A549 (cell line): ENCODE results near the gene FNBP1L. TPM values are rescaled to one million over a fixed set of nuclear protein-coding genes. Genes with fewer than 3 reads are reported as not detected.
"Not testable (repeated sequence)": the region's sequence is repeated elsewhere in the genome, so short reads cannot be mapped to it uniquely, and the experiment has no call there.

Experiments
- ATAC-seq, 2 experiments: fragments of 200-7000 bp in 1 of 2; fragments of >200 bp in 1 of 2; cut with Nextera tagmentation in 1 of 2; cut with Tn5 transposase in 1 of 2; 3 replicates each; pipeline versions ENCODE4 v1.8.0 to v1.9.1; 2018 to 2020; ENCODE audit warnings: mild to moderate bottlenecking in 1 of 2, moderate library complexity in 1 of 2
- CTCF ChIA-PET: fragments of 300-600 bp; sonication (Branson Sonifier 250); formaldehyde crosslinking; extraction: SDS; loops from one replicate; lab custom pipeline; 2021; ENCODE audit warnings: antibody characterized with exemption, inconsistent platforms; lab: Yijun Ruan, JAX
- POLR2A ChIA-PET: fragments of 350-600 bp; formaldehyde crosslinking; extraction: SDS; loops from one replicate; lab custom pipeline; 2021; ENCODE audit warnings: antibody characterized with exemption, inconsistent platforms; lab: Yijun Ruan, JAX
- DNase-seq, 2 experiments: peaks; one replicate each; pipeline versions ENCODE4 v3.0.0 to v3.0.0-alpha.2; 2011 to 2016; ENCODE audit warnings: low read depth in 1 of 2, low spot score in 1 of 2
- FAIRE-seq: peaks from 2 replicates; lab custom pipeline; 2011; peaks lifted over from hg19 to GRCh38; lab: Jason Lieb, UNC
- H3K27ac ChIP-seq, 2 experiments: fragments of >200 bp; sonication (Bioruptor Twin); formaldehyde crosslinking; 3 replicates each; pipeline ENCODE4 v1.5.1; 2016 to 2017
- H3K4me1 ChIP-seq: fragments of >200 bp; sonication (Bioruptor Twin); formaldehyde crosslinking; 3 replicates; pipeline ENCODE4 v1.6.1; 2016
- H3K4me2 ChIP-seq: fragments of >200 bp; sonication (Bioruptor Twin); formaldehyde crosslinking; 3 replicates; pipeline ENCODE4 v1.6.1; 2016
- H3K4me3 ChIP-seq: fragments of >200 bp; sonication (Bioruptor Twin); formaldehyde crosslinking; 3 replicates; pipeline ENCODE4 v1.5.1; 2016
- H3K9me3 ChIP-seq: fragments of >200 bp; sonication (Bioruptor Twin); formaldehyde crosslinking; 3 replicates; pipeline ENCODE4 v1.6.1; 2016
- FOSB ChIP-seq: fragments of 250-450 bp; sonication (Bioruptor Pico); IDR thresholded peaks from 2 replicates; pipeline ENCODE4 v1.5.0; 2020; ENCODE audit warnings: mild to moderate bottlenecking, moderate library complexity
- FOXS1 ChIP-seq: fragments of 250-450 bp; sonication (Bioruptor Pico); IDR thresholded peaks from 2 replicates; pipeline ENCODE4 v1.5.0; 2020; ENCODE audit warnings: mild to moderate bottlenecking, moderate library complexity
- HEYL ChIP-seq: fragments of 250-450 bp; sonication (Bioruptor Pico); IDR thresholded peaks from 2 replicates; pipeline ENCODE4 v1.8.0; 2021; ENCODE audit warnings: mild to moderate bottlenecking, moderate library complexity
- HOXA7 ChIP-seq: fragments of 250-450 bp; sonication (Bioruptor Pico); IDR thresholded peaks from 2 replicates; pipeline ENCODE4 v1.5.0; 2020; ENCODE audit warnings: mild to moderate bottlenecking, moderate library complexity
- HOXB5 ChIP-seq: fragments of 250-450 bp; sonication (Bioruptor Pico); IDR thresholded peaks from 2 replicates; pipeline ENCODE4 v1.5.0; 2020; ENCODE audit warnings: mild to moderate bottlenecking, moderate library complexity
- JUNB ChIP-seq: fragments of >200 bp; sonication (Bioruptor Twin); formaldehyde crosslinking; IDR thresholded peaks from 2 replicates; pipeline ENCODE4 v1.6.1; 2016
- KDM1A ChIP-seq: fragments of 200-600 bp; sonication (generic); IDR thresholded peaks from 2 replicates; pipeline ENCODE4 v1.6.1; 2016; ENCODE audit warnings: low read depth, mild to moderate bottlenecking
- MAFK ChIP-seq: fragments of 450-650 bp; IDR thresholded peaks from 2 replicates; pipeline ENCODE4 v1.6.1; 2014; ENCODE audit not compliant: partially characterized antibody
- MYC ChIP-seq: IDR thresholded peaks from 2 replicates; pipeline ENCODE4 v1.6.1; 2012; ENCODE audit warnings: mild to moderate bottlenecking, inconsistent platforms, low read length, improper control_type of control experiment, borderline replicate concordance
- NPAS2 ChIP-seq: fragments of 250-450 bp; sonication (Bioruptor Pico); IDR thresholded peaks from 2 replicates; pipeline ENCODE4 v1.8.0; 2022; ENCODE audit warnings: mild to moderate bottlenecking, moderate library complexity, borderline replicate concordance
- POLR2AphosphoS2 ChIP-seq: conservative IDR thresholded peaks from 2 replicates; pipeline ENCODE4 v1.6.1; 2012; ENCODE audit warnings: low read length, improper control_type of control experiment, inconsistent platforms
- RARB ChIP-seq: fragments of 250-450 bp; sonication (Bioruptor Pico); IDR thresholded peaks from 2 replicates; pipeline ENCODE4 v1.8.0; 2021; ENCODE audit warnings: mild to moderate bottlenecking, moderate library complexity
- RCOR1 ChIP-seq: fragments of 150-350 bp; IDR thresholded peaks from 2 replicates; pipeline ENCODE4 v1.6.1; 2014; ENCODE audit warnings: antibody characterized with exemption, low read length, low read depth
- REST ChIP-seq: fragments of 200-600 bp; sonication (generic); IDR thresholded peaks from 2 replicates; pipeline ENCODE4 v1.6.1; 2016; ENCODE audit warnings: antibody characterized with exemption, mild to moderate bottlenecking, moderate library complexity
- TFCP2L1 ChIP-seq: fragments of 250-450 bp; sonication (Bioruptor Pico); IDR thresholded peaks from 2 replicates; pipeline ENCODE4 v1.5.0; 2021; ENCODE audit warnings: mild to moderate bottlenecking
- TP53 ChIP-seq: fragments of 250-450 bp; sonication (Bioruptor Pico); IDR thresholded peaks from 2 replicates; pipeline ENCODE4 v1.5.0; 2021; ENCODE audit warnings: mild to moderate bottlenecking, moderate library complexity
- ZNF302 ChIP-seq: fragments of 250-450 bp; sonication (Bioruptor Pico); IDR thresholded peaks from 2 replicates; pipeline ENCODE4 v1.9.0; 2021; ENCODE audit warnings: inconsistent platforms, mild to moderate bottlenecking, moderate library complexity
- WGBS: methylation state at CpG from one replicate; pipeline ENCODE4 v1.1.6; 2017; ENCODE audit errors: missing lambda C conversion rate; 5-methylcytosine and 5-hydroxymethylcytosine counted together
- polyA plus RNA-seq, 4 experiments: library from polyadenylated mRNA; depleted of rRNA in 3 of 4; stranded (reverse); fragments of >200 nt; fragmentation: RNase III in 1 of 4; extraction: RNeasy Plus Mini Kit Qiagen cat#74134 plus additional on column Dnase treatment in 1 of 4; gene quantifications; 2 replicates in 3 of 4; 3 replicates in 1 of 4; pipeline ENCODE4 v1.2.3, GENCODE V29; 2011 to 2017
- TF ChIP-seq, protein P1 (sequence below): fragments of 150-350 bp; IDR thresholded peaks from 2 replicates; pipeline ENCODE4 v1.6.1; 2014; ENCODE audit warnings: low read depth, mild to moderate bottlenecking, low read length
- TF ChIP-seq, protein P2 (sequence below): fragments of >200 bp; sonication (Bioruptor Twin); formaldehyde crosslinking; IDR thresholded peaks from 3 replicates; pipeline ENCODE4 v1.6.1; 2016

The FNBP1L gene
- polyA plus RNA-seq, 2 of the 4 experiments (the other 2 are of a cell fraction), result 19.8 to 42.3 TPM

GRCh38 chr1:93461236-93461635 is 13.3 kb downstream of the FNBP1L start (continued):
- TF ChIP-seq FOXS1 (CRISPR knock-in tag) (no peak), FOSB (CRISPR knock-in tag) (no peak)
- TF ChIP-seq, all 56 proteins: peak for 0

DNA sequence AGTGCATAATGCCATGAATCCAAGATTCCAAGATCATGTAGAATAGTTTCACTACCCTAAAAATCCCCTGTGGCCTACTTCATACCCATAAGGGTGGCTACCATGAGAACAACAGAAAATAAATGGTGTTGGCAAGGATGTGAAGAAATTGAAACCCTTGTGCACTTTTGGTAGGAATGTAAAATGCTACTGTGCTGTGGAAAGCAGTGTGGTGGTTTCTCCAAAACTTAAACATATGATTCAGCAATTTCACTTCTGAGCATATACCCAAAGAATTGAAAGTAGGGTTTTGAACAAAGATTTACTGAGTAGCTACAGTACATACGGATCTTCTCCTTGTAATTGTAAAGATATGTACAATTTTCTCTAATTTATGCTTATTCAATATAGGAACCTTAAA is 16.0 kb downstream of the FNBP1L start:
- no peak overlapping the region for H3K4me3 ChIP-seq
- no peak for FAIRE-seq
- TF ChIP-seq HOXA7, result no peak
- TF ChIP-seq MAFK, result peak; percentile 20
- TF ChIP-seq, all 56 proteins: peak for 1
- POLR2A ChIA-PET, result no interaction called here
- Histone ChIP-seq H3K9me3 (peaks cover 4% of the 10 kb centered on the region; the same call in 1 of the 3 replicates), H3K4me2 (no peak overlapping the region), H3K4me1 (no peaks in the 10 kb centered on the region), H3K27ac (no peak overlapping the region)
- no peak for DNase-seq
- CTCF ChIA-PET, result no interaction called here
- no peak for ATAC-seq
- WGBS, result 82% methylated on average over 1 of the region's 1 CpG

GRCh38 chr1:93465371-93466082 is 17.6 kb downstream of the FNBP1L start:
- H3K4me2 ChIP-seq, H3K27ac ChIP-seq, FAIRE-seq, H3K4me1 ChIP-seq, POLR2A ChIA-PET, ATAC-seq, DNase-seq, H3K4me3 ChIP-seq, H3K9me3 ChIP-seq, CTCF ChIA-PET: not testable (repeated sequence)
- 91% methylated on average over 3 of the region's 6 CpGs for WGBS

- no peak for DNase-seq
- ATAC-seq, result no peak
- TF ChIP-seq REST, result no peak
- WGBS, result 83% methylated on average over 4 of the region's 4 CpGs
- no peak overlapping the region for H3K27ac ChIP-seq
- H3K4me2 ChIP-seq, result no peak overlapping the region
- POLR2A ChIA-PET, result no interaction called here
- H3K4me3 ChIP-seq, result no peak overlapping the region
- peaks cover 14% of the 10 kb centered on the region for H3K4me1 ChIP-seq
- no peak for FAIRE-seq
- H3K9me3 ChIP-seq, result peaks cover 4% of the 10 kb centered on the region; the same call in 1 of the 3 replicates
- CTCF ChIA-PET, result no interaction called here
Measured at GRCh38 chr1:93467606-93468005, 19.7 kb downstream of the FNBP1L start.

DNA sequence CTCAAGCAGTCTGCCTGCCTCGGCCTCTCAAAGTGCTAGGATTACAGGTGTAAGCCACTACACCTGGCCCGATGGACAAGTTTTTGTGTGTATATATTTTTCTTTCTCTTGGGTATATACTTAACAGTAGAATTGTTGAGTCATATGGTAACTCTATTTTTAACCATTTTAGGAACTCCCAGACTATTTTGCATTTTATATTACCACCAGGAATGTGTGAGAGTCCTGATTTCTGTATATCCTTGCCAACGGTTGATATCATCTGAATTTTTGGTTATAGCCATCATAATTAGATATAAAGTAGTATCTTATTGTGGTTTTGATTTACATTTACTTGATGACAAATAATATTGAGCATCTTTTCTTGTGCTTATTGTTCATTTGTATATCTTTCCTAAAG is 20.7 kb downstream of the FNBP1L start:
- FAIRE-seq (no peak), ATAC-seq (no peak)
- CTCF ChIA-PET, result no interaction called here
- TF ChIP-seq POLR2AphosphoS2, result no peak
- TF ChIP-seq NPAS2 (CRISPR knock-in tag), result no peak
- no peak for TF ChIP-seq TP53 (CRISPR knock-in tag)
- no peak for TF ChIP-seq KDM1A
- TF ChIP-seq FOSB (CRISPR knock-in tag), result no peak
- TF ChIP-seq JUNB, result no peak
- no peak for TF ChIP-seq RCOR1
- no peak for TF ChIP-seq MAFK
- no peak for TF ChIP-seq ZNF302
- TF ChIP-seq RARB (CRISPR knock-in tag), result no peak
- TF ChIP-seq, protein P1, sequence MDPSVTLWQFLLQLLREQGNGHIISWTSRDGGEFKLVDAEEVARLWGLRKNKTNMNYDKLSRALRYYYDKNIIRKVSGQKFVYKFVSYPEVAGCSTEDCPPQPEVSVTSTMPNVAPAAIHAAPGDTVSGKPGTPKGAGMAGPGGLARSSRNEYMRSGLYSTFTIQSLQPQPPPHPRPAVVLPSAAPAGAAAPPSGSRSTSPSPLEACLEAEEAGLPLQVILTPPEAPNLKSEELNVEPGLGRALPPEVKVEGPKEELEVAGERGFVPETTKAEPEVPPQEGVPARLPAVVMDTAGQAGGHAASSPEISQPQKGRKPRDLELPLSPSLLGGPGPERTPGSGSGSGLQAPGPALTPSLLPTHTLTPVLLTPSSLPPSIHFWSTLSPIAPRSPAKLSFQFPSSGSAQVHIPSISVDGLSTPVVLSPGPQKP, result no peak
- no peak for TF ChIP-seq HOXA7
- TF ChIP-seq, protein P2, sequence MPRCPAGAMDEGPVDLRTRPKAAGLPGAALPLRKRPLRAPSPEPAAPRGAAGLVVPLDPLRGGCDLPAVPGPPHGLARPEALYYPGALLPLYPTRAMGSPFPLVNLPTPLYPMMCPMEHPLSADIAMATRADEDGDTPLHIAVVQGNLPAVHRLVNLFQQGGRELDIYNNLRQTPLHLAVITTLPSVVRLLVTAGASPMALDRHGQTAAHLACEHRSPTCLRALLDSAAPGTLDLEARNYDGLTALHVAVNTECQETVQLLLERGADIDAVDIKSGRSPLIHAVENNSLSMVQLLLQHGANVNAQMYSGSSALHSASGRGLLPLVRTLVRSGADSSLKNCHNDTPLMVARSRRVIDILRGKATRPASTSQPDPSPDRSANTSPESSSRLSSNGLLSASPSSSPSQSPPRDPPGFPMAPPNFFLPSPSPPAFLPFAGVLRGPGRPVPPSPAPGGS, result no peak
- TF ChIP-seq MYC, result no peak
- no peak for TF ChIP-seq TFCP2L1 (CRISPR knock-in tag)
- no peak for TF ChIP-seq HEYL (CRISPR knock-in tag)
- no peak for TF ChIP-seq HOXB5 (CRISPR knock-in tag)

More for the DNA sequence above, 20.7 kb downstream of the FNBP1L start:
- no peak overlapping the region for H3K4me3 ChIP-seq
- H3K27ac ChIP-seq, result no peak overlapping the region
- H3K4me1 ChIP-seq, result peaks cover 14% of the 10 kb centered on the region
- DNase-seq, result no peak
- H3K4me2 ChIP-seq, result no peak overlapping the region
- 92% methylated on average over 3 of the region's 3 CpGs for WGBS
- peaks cover 4% of the 10 kb centered on the region; the same call in 1 of the 3 replicates for H3K9me3 ChIP-seq
- POLR2A ChIA-PET, result no interaction called here
